ENCODE data around the gene GMPS.
"Not testable (repeated sequence)": the region's sequence is repeated elsewhere in the genome, so short reads cannot be mapped to it uniquely, and the experiment has no call there.

GMPS gene

GRCh38 chr3:155946178-155946577 lies 75.7 kb downstream of the GMPS start:
- Mint-ChIP-seq H3K36me3 (ENCODE audit: low read depth) (peaks cover 10% of the 10 kb centered on the region), H3K27ac (no peak overlapping the region), H3K4me3 (no peak overlapping the region), H3K27me3 (no peaks in the 10 kb centered on the region), H3K9me3 (no peaks in the 10 kb centered on the region), H3K4me1 (ENCODE audit: low read depth) (no peaks in the 10 kb centered on the region)

- no peaks in the 10 kb centered on the region for H3K9me3 Mint-ChIP-seq
- H3K4me3 Mint-ChIP-seq = no peak overlapping the region
- no peaks in the 10 kb centered on the region for H3K4me1 Mint-ChIP-seq (ENCODE audit: low read depth)
- peaks cover 4% of the 10 kb centered on the region for H3K36me3 Mint-ChIP-seq (ENCODE audit: low read depth)
- no peak overlapping the region for H3K27ac Mint-ChIP-seq
- H3K27me3 Mint-ChIP-seq = no peaks in the 10 kb centered on the region
Observed at GRCh38 chr3:155948476-155948875, 78.0 kb downstream of the GMPS start.

- H3K27ac Mint-ChIP-seq = no peak overlapping the region
Observed at GRCh38 chr3:155949453-155950217, 79.2 kb downstream of the GMPS start.

GRCh38 chr3:155956508-155957411 lies 86.3 kb downstream of the GMPS start:
- H3K4me1 Mint-ChIP-seq (ENCODE audit: low read depth) = no peaks in the 10 kb centered on the region
- no peaks in the 10 kb centered on the region for H3K36me3 Mint-ChIP-seq (ENCODE audit: low read depth)
- H3K9me3 Mint-ChIP-seq = peaks cover 3% of the 10 kb centered on the region
- no peaks in the 10 kb centered on the region for H3K27me3 Mint-ChIP-seq
- no peak overlapping the region for H3K27ac Mint-ChIP-seq
- H3K4me3 Mint-ChIP-seq = no peak overlapping the region

More at GRCh38 chr3:155949453-155950217, 79.2 kb downstream of the GMPS start:
- H3K9me3 Mint-ChIP-seq = peaks cover 3% of the 10 kb centered on the region
- no peaks in the 10 kb centered on the region for H3K4me1 Mint-ChIP-seq (ENCODE audit: low read depth)
- H3K4me3 Mint-ChIP-seq = no peak overlapping the region
- H3K27me3 Mint-ChIP-seq = no peaks in the 10 kb centered on the region
- peaks cover 4% of the 10 kb centered on the region for H3K36me3 Mint-ChIP-seq (ENCODE audit: low read depth)

- no peaks in the 10 kb centered on the region for H3K27me3 Mint-ChIP-seq
- H3K36me3 Mint-ChIP-seq (ENCODE audit: low read depth) = no peaks in the 10 kb centered on the region
- H3K9me3 Mint-ChIP-seq = peaks cover 3% of the 10 kb centered on the region
- no peaks in the 10 kb centered on the region for H3K4me1 Mint-ChIP-seq (ENCODE audit: low read depth)
- H3K4me3 Mint-ChIP-seq = no peak overlapping the region
- no peak overlapping the region for H3K27ac Mint-ChIP-seq
Observed at GRCh38 chr3:155957412-155957880, 87.0 kb downstream of the GMPS start.

- Mint-ChIP-seq H3K4me1 (ENCODE audit: low read depth) (no peaks in the 10 kb centered on the region), H3K27ac (no peak overlapping the region), H3K4me3 (no peak overlapping the region), H3K9me3 (peaks cover 3% of the 10 kb centered on the region), H3K27me3 (no peaks in the 10 kb centered on the region), H3K36me3 (ENCODE audit: low read depth) (no peaks in the 10 kb centered on the region)
Observed at GRCh38 chr3:155958676-155959075, 88.2 kb downstream of the GMPS start.

GRCh38 chr3:155960060-155960459 lies 89.6 kb downstream of the GMPS start:
- H3K36me3 Mint-ChIP-seq (ENCODE audit: low read depth) = no peaks in the 10 kb centered on the region
- no peaks in the 10 kb centered on the region for H3K4me1 Mint-ChIP-seq (ENCODE audit: low read depth)
- no peak overlapping the region for H3K27ac Mint-ChIP-seq
- no peaks in the 10 kb centered on the region for H3K27me3 Mint-ChIP-seq
- H3K9me3 Mint-ChIP-seq = no peaks in the 10 kb centered on the region
- H3K4me3 Mint-ChIP-seq = no peak overlapping the region

GRCh38 chr3:155961044-155961443 lies 90.6 kb downstream of the GMPS start:
- not testable (repeated sequence) for H3K27me3 Mint-ChIP-seq; H3K9me3 Mint-ChIP-seq; H3K4me1 Mint-ChIP-seq (ENCODE audit: low read depth); H3K4me3 Mint-ChIP-seq; H3K36me3 Mint-ChIP-seq (ENCODE audit: low read depth); H3K27ac Mint-ChIP-seq

GRCh38 chr3:155963570-155963969 lies 93.1 kb downstream of the GMPS start:
- Mint-ChIP-seq H3K4me1 (ENCODE audit: low read depth) (no peaks in the 10 kb centered on the region), H3K4me3 (no peak overlapping the region), H3K9me3 (no peaks in the 10 kb centered on the region), H3K27ac (no peak overlapping the region), H3K27me3 (no peaks in the 10 kb centered on the region), H3K36me3 (ENCODE audit: low read depth) (no peaks in the 10 kb centered on the region)

- Mint-ChIP-seq H3K4me1 (ENCODE audit: low read depth) (no peaks in the 10 kb centered on the region), H3K36me3 (ENCODE audit: low read depth) (no peaks in the 10 kb centered on the region), H3K9me3 (no peaks in the 10 kb centered on the region), H3K4me3 (no peak overlapping the region), H3K27ac (no peak overlapping the region), H3K27me3 (no peaks in the 10 kb centered on the region)
Observed at GRCh38 chr3:155970398-155970797, 99.9 kb downstream of the GMPS start.

GRCh38 chr3:155972885-155973584 lies 102.6 kb downstream of the GMPS start:
- H3K4me3 Mint-ChIP-seq = no peak overlapping the region
- no peaks in the 10 kb centered on the region for H3K9me3 Mint-ChIP-seq
- H3K4me1 Mint-ChIP-seq (ENCODE audit: low read depth) = no peaks in the 10 kb centered on the region
- no peak overlapping the region for H3K27ac Mint-ChIP-seq
- H3K27me3 Mint-ChIP-seq = no peaks in the 10 kb centered on the region
- H3K36me3 Mint-ChIP-seq (ENCODE audit: low read depth) = no peaks in the 10 kb centered on the region

- H3K27ac Mint-ChIP-seq = no peak overlapping the region
- no peaks in the 10 kb centered on the region for H3K27me3 Mint-ChIP-seq
- no peaks in the 10 kb centered on the region for H3K4me1 Mint-ChIP-seq (ENCODE audit: low read depth)
- H3K4me3 Mint-ChIP-seq = no peak overlapping the region
- H3K9me3 Mint-ChIP-seq = no peaks in the 10 kb centered on the region
- H3K36me3 Mint-ChIP-seq (ENCODE audit: low read depth) = no peaks in the 10 kb centered on the region
Observed at GRCh38 chr3:155978324-155978723, 107.9 kb downstream of the GMPS start.

- H3K4me1 Mint-ChIP-seq (ENCODE audit: low read depth) = no peaks in the 10 kb centered on the region
- H3K9me3 Mint-ChIP-seq = no peaks in the 10 kb centered on the region
- no peak overlapping the region for H3K4me3 Mint-ChIP-seq
- H3K36me3 Mint-ChIP-seq (ENCODE audit: low read depth) = no peaks in the 10 kb centered on the region
- no peak overlapping the region for H3K27ac Mint-ChIP-seq
- H3K27me3 Mint-ChIP-seq = no peaks in the 10 kb centered on the region
Observed at GRCh38 chr3:155979746-155980145, 109.3 kb downstream of the GMPS start.

- H3K4me3 Mint-ChIP-seq = no peak overlapping the region
- H3K4me1 Mint-ChIP-seq (ENCODE audit: low read depth) = no peaks in the 10 kb centered on the region
- no peaks in the 10 kb centered on the region for H3K27me3 Mint-ChIP-seq
- H3K9me3 Mint-ChIP-seq = no peaks in the 10 kb centered on the region
- no peak overlapping the region for H3K27ac Mint-ChIP-seq
- H3K36me3 Mint-ChIP-seq (ENCODE audit: low read depth) = no peaks in the 10 kb centered on the region
Observed at GRCh38 chr3:155981669-155982068, 111.2 kb downstream of the GMPS start.

Data from stimulated activated naive CD8-positive, alpha-beta T cell treated with anti-CD3 and anti-CD28 coated beads, Interleukin-15, Interleukin-2, amounts not matched to agents 100 ng/mL and 50 ng/mL, for 24 hours (primary cell).